Posterior cingulate gyrus (tissue), 11 donors: ENCODE results near the gene ARID1B.

Experiments used
- DNase-seq, 10 donors: peaks; one replicate each; pipeline versions ENCODE4 v3.0.0 to v3.0.0-alpha.2; 2020 to 2021; ENCODE audit warnings: mixed read lengths in 3 of 10
- intact Hi-C: fragments of 100-400 bp; cut with DNase I; formaldehyde crosslinking; loops from one replicate; pipeline ENCODE4 v1.15.1; 2023

Gene ARID1B

GRCh38 chr6:157233156-157233555 is 456.0 kb downstream of the ARID1B start:
- intact Hi-C loops: no loop called here
- no peak for DNase-seq

- no peak for DNase-seq
These were observed 456.5 kb downstream of the ARID1B start for GRCh38 chr6:157233686-157234085.

GRCh38 chr6:157235600-157236039 is 458.4 kb downstream of the ARID1B start:
- DNase-seq: peak; percentile 45 to 96 (median 72)
- intact Hi-C loops: loop anchor here (5.0 kb wide), 1 partner anchor 37 kb away; no protein-coding TSS in a partner anchor

More at GRCh38 chr6:157233686-157234085, 456.5 kb downstream of the ARID1B start:
- intact Hi-C loops: no loop called here

GRCh38 chr6:157236040-157236725 is 459.0 kb downstream of the ARID1B start:
- intact Hi-C loops: loop anchor here (5.0 kb wide), 1 partner anchor 36 kb away; no protein-coding TSS in a partner anchor
- peak in 1 of 10 donors; percentile 81 for DNase-seq

- intact Hi-C loops: loop anchor here (5.0 kb wide), 1 partner anchor 34 kb away; no protein-coding TSS in a partner anchor
- peak in 1 of 10 donors; percentile 25 for DNase-seq
These were observed 461.2 kb downstream of the ARID1B start for GRCh38 chr6:157238346-157238745.

- intact Hi-C loops: loop anchor here (5.0 kb wide), 1 partner anchor 33 kb away; no protein-coding TSS in a partner anchor
These were observed 462.0 kb downstream of the ARID1B start for GRCh38 chr6:157239148-157239547.

GRCh38 chr6:157239671-157240058 is 462.5 kb downstream of the ARID1B start:
- no peak for DNase-seq
- intact Hi-C loops: loop anchor here (5.0 kb wide), 1 partner anchor 33 kb away; no protein-coding TSS in a partner anchor

More at GRCh38 chr6:157239148-157239547, 462.0 kb downstream of the ARID1B start:
- peak in 1 of 10 donors; percentile 29 for DNase-seq

- intact Hi-C loops: no loop called here
- peak in 7 of 10 donors; percentile 34 to 93 (median 65) for DNase-seq
These were observed 463.1 kb downstream of the ARID1B start for GRCh38 chr6:157240059-157240959.

- peak in 1 of 10 donors; percentile 66 for DNase-seq
- intact Hi-C loops: no loop called here
These were observed 463.8 kb downstream of the ARID1B start for GRCh38 chr6:157240960-157241311.

- intact Hi-C loops: no loop called here
- DNase-seq: peak in 3 of 10 donors; percentile 18 to 69 (median 44)
These were observed 465.6 kb downstream of the ARID1B start for GRCh38 chr6:157242791-157243190.

- intact Hi-C loops: no loop called here
- peak in 1 of 10 donors; percentile 38 for DNase-seq
These were observed 467.0 kb downstream of the ARID1B start for GRCh38 chr6:157244175-157244574.

GRCh38 chr6:157244780-157245179 is 467.6 kb downstream of the ARID1B start:
- DNase-seq: peak in 2 of 10 donors; percentile 17 to 43
- intact Hi-C loops: no loop called here

GRCh38 chr6:157245436-157245835 is 468.3 kb downstream of the ARID1B start:
- DNase-seq: peak in 3 of 10 donors; percentile 42 to 80 (median 68)
- intact Hi-C loops: no loop called here

GRCh38 chr6:157246048-157246630 is 469.0 kb downstream of the ARID1B start:
- DNase-seq: peak in 3 of 10 donors; percentile 24 to 79 (median 63)
- intact Hi-C loops: no loop called here

GRCh38 chr6:157246771-157247484 is 469.8 kb downstream of the ARID1B start:
- intact Hi-C loops: no loop called here
- DNase-seq: peak in 2 of 10 donors; percentile 36 to 47

- intact Hi-C loops: no loop called here
- no peak for DNase-seq
These were observed 471.1 kb downstream of the ARID1B start for GRCh38 chr6:157248264-157248663.

GRCh38 chr6:157249826-157250225 is 472.6 kb downstream of the ARID1B start:
- peak in 1 of 10 donors; percentile 74 for DNase-seq
- intact Hi-C loops: no loop called here

GRCh38 chr6:157251586-157252247 is 474.5 kb downstream of the ARID1B start:
- intact Hi-C loops: no loop called here
- peak in 1 of 10 donors; percentile 11 for DNase-seq

- DNase-seq: peak in 2 of 10 donors; percentile 32 to 61
- intact Hi-C loops: no loop called here
These were observed 475.8 kb downstream of the ARID1B start for GRCh38 chr6:157253017-157253416.
